NCI-H1105 treated with DMSO at 0.1 percent for 48 hours (cell line): ENCODE measurements around the gene ARL17A.
"Not testable (repeated sequence)": the region's sequence is repeated elsewhere in the genome, so short reads cannot be mapped to it uniquely, and the experiment has no call there.

Source experiments
- DNase-seq: peaks from one replicate; lab custom pipeline; 2025; lab: John Stamatoyannopoulos, UW

Gene ARL17A

GRCh38 chr17:46579083-46580075, at the start of gene ARL17A:
ARL17A (minus strand) TSS chr17:46579691; CDS start chr17:46576322, 3,369 bp downstream.
- not testable (repeated sequence) for DNase-seq

DNA sequence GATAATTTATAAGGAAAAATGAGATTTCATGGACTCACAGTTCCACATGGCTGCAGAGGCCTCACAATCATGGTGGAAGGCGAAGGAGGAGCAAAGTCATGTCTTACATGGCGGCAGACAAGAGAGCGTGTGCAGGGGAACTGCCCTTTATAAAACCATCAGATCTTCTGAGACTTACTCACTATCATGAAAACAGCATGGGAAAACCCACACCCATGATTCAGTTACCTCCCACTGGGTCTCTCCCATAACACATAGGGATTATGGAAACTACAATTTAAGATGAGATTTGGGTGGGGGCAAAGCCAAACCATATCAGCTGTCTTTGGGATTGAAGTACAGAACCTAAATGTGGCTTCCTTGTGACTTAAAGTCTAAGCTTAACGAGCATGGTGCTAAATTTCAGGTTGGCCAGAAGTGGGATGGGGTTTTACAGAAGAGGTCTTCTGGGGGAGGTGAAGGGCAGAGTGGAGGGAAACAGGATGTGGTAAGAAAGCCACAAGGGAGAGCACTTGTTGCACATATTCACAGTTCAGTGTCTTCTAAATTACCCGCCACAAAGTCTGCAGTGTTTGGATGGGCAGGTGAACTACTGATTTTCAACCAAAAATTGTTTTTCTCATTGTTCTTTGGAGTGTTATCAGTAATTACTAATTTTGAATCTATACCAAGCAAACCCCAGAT, 49.4 kb upstream of the ARL17A start:
- DNase-seq, result not testable (repeated sequence)

DNA sequence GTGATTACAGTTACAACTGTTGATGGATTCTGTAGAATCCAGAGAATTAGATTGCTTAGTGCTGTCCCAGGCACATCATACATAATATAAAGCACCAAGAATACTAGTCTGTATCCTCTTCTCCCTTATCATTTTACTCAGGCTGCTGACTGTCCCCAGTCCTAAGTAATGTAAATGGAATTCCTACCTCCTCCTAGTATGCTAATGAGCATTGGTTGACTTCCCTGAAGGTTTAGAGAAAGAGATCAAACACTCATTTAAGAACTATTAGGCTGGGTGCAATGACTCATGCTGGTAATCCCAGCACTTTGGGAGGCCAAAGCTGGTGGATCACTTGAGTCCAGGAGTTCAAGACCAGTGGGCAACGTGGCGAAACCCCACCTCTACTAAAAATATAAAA, 48.0 kb upstream of the ARL17A start:
- not testable (repeated sequence) for DNase-seq

- DNase-seq, result not testable (repeated sequence)
Measured at GRCh38 chr17:46624726-46625125, 45.2 kb upstream of the ARL17A start.

DNA sequence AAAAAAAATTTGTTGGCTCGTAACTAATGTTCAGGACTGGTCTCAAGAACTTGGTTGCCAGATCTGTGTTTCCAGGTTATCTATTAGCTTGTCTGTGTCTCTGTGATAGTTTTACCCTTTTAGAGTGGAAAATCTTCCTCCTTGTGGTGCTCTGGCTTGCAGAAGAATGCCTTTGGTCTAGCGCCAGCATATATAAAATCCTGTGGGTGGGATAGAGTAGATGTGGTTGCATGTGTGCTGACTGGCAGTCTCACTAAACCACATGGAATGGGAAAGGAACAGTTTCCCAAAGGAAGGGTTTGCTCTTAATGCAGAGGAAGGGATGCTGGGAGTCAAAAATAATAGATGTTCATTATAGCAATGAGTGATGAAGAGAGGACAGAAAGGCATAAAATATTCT, 44.3 kb upstream of the ARL17A start:
- DNase-seq, result not testable (repeated sequence)

DNA sequence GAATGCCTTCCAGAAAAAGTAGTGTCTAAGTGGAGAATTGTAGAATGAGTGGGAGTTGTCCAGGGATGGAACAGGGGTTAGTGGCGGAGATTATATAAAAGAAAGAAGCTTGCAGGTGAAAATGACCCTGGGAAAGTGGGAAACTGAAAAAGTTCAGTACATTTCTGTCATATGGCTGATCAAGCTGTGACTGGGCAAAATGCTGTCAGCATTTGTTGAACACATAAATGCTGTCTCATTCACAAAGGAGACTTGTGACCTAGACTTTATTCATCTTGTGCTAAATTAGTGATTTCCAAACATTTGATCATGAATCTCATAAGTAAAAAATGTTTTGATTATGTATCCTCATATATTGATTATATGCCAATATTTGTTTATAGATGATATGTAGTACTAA, 39.5 kb upstream of the ARL17A start:
- DNase-seq, result not testable (repeated sequence)

GRCh38 chr17:46617121-46617520, 37.6 kb upstream of the ARL17A start:
- DNase-seq, result not testable (repeated sequence)

DNA sequence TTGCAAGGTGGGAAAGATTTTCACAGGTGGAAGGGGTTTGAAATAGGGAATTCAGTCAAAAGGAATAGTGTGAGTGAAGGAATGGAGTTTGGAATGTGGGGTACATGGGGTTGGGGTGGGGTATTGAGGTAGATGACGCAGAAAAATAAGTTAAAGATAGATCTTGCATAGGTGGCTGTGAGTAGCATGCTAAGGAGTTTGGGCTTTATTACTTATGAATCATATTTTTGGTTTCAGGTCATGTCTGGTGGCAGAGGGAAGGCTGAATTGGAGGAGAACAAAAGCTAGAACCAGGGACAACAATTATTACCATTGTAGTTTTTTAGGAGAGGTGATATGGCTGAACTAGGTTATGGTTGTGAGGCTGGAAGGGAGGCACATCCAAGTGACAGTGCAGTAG, 34.4 kb upstream of the ARL17A start:
- DNase-seq, result not testable (repeated sequence)

DNA sequence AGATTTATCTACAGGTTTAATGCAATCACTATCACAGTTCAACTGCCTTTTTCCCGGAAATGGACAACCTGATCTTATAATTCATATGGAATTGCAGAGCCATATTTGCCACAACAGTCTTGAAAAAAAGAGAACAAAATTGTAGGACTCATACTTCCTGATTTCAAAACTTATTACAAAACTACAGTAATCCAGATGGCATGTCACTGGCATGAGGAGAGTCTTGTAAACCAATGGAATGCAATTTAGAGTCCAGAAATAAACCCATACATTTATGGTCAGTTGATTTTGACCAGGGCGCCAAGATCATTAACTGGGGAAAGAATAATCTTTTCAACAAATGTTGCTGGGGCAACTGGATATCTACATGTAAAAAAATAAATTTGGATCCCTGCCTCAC, 31.8 kb upstream of the ARL17A start:
- DNase-seq, result not testable (repeated sequence)

GRCh38 chr17:46603125-46603524, 23.6 kb upstream of the ARL17A start:
- DNase-seq, result not testable (repeated sequence)

- DNase-seq, result not testable (repeated sequence)
Measured at GRCh38 chr17:46600767-46601166, 21.3 kb upstream of the ARL17A start.

- DNase-seq, result not testable (repeated sequence)
Measured at GRCh38 chr17:46598344-46598931, 18.9 kb upstream of the ARL17A start.

GRCh38 chr17:46591332-46591731, 11.8 kb upstream of the ARL17A start:
- DNase-seq, result not testable (repeated sequence)

DNA sequence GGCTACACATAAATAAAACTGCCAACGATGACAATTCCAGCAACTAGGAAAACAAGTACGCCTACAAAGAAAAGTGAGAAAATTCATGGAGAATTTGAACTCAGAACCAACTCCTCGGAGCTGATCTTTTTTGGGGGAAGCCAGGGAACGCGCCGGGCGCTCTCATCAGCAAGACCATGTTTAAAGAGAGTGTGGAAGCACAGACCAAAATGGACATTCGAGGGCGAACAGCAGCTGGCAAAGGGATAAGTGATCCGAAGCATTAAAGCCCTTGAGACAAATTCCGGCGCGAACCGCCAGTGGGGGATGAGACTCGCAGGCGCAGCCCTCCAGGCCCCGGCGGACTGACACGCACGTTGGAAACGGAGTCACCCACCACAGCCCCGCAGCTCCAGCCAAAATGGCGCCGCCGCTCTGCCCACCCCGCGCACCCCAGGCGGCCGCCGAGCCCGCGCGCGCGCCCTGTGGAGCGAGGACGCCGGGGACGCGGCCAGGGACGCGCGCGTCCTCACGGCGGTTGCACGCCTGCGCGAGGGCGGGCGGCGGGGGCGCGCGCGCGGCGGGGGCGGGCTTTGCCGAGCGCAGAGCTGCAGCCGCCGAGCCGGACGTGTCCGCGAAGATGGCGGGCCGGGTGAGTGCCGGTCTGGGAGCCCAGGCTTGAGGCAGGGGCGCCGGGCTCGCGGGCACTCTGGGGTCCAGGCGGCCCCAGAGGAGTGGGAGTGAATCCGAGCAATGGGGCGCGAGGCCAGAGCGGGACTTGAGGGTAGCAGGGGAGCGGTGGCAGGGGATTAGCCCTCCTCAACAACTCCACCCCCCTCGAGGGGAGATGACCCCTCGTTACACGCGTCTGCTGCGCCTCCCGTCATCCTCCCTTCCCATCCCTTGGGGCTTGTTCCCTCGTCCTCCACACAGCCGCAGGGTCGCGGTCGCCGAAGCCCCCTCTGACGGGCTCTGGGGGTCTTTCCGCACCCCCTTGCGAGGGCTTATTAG, 11.0 kb upstream of the ARL17A start, which contains the start of gene NSF:
TSS of gene NSF (plus strand) at position 513 of the 990 bp plus-strand sequence. CDS start at position 620, 107 bp downstream.
- DNase-seq, result not testable (repeated sequence)

DNA sequence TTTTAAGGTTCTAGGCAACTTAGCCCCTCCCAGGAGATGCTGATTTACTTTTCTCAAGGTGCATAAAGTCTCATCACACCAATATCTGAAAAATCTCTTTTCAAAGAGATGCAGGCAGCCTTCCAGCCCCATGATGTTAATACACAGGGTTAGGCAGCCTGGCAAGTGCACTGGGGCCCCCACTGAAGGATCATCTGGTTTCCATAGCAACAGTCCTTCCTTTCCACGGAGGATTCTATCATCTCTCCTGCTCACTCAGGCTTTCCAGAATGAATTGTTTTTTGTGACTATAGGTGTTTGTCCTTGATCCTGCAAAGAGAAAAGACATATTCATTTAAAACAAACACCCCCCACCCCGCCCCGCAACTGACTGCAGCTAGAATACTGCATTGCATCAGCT, 6.0 kb upstream of the ARL17A start:
- not testable (repeated sequence) for DNase-seq

DNA sequence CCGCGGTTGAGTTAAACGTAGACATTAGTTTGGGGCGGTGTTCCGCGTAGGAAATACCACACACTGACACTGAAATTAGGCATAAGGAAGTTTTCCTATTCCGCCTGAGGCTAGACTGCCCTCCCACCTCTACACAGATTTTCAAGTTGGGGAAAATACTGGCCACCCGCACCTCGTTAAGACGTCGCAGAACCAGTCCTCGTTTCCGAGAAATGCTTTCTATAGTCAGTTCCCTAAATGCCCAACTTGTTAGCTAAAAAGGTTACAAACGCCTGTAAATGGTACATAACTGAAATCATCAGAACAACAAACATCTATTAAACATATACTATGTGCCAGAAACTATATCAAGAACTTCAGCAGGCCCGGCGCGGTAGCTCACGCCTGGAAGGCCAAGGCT, 591 bp upstream of the ARL17A start:
- DNase-seq, result not testable (repeated sequence)

DNA sequence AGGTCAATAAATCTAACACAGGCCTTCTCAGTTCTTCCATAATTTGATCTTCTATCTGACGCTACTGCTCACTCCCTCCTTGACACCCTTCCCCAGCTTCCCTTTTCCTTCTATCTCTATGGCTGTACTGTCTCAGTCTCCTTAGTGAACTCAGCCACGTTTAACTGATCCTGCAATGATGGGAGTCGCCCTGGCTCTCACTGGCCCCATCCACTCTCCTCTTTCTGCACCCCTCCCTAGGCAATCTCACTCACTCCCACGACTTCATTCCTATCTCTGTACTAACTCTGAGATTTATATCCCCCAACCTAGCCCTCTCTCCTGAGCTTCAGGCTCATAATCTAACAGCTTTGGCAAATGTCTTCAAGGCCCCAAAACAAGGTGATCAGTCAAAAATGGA, 7.7 kb downstream of the ARL17A start:
- not testable (repeated sequence) for DNase-seq

DNA sequence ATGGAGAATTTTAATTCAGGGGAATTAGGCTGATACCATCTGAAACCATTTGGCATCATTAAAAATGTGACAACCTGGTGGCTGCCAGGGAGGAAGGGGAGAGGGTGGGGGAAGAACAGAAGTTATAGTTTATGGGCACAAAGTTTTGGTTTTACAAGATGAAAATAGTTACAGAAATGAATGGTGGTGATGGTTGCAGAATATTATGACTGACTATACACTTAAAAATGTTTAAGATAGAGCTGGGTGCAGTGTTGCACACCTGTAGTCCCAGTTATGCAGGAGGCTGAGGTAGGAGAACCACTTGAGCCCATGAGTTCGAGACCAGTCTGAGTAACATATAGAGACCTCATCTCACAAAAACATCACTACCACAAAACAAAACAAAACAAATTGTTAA, 12.5 kb downstream of the ARL17A start:
- not testable (repeated sequence) for DNase-seq

- not testable (repeated sequence) for DNase-seq
Measured at GRCh38 chr17:46566284-46566683, 13.2 kb downstream of the ARL17A start.

DNA sequence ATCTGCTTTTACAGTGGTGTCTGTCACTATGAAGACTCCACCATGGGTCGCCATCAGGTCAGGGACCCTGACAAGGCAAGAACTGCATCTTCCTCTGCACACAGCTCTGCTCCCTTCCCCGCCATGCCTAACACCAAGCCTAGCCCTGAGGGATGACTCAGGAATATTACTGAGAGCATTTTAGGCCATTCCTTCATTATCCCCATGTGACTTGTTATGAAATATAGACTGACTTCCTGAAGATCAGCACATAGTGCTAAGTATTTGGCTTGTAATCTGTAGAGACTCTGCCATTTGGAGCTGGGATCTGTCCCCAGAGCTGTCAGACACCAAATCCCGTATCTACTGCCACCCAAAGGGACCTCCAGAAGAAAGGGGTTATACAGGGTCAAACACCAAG, 19.4 kb downstream of the ARL17A start:
- DNase-seq, result not testable (repeated sequence)

DNA sequence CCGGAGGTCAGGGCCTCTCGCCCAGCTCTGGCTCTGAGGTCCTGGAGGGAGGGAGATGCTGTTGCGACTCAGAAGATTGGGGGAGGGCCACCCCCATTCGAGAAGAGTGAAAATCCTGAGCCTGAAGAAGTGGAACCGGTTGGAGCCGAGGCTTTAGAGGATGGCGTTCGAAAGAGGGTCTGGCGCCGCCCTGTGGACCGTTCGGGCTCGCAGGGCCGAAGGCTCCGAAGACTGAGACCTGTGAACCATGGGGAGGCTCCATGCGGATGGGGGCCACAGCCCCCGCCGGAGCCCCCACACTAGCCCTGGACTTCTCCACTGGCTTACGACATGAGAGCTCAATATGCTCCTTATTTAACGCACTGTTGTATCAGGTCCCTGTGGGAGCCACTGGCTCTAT, 20.3 kb downstream of the ARL17A start:
- DNase-seq, result not testable (repeated sequence)
